K562 (cell line): ENCODE measurements around the gene SFSWAP. TPM values are rescaled to one million over a fixed set of nuclear protein-coding genes. Genes with fewer than 3 reads are reported as not detected.
A peak's percentile ranks its signal among the peaks of the same experiment; 100 is the strongest.

ENCODE experiments used
- BRCA1 ChIP-seq, 2 experiments: fragments of 450-650 bp in 1 of 2; sonication (generic) in 1 of 2; formaldehyde crosslinking in 1 of 2; IDR thresholded peaks; 2 replicates each; pipeline versions ENCODE4 v1.5.0 to v1.6.1; 2017 to 2020; ENCODE audit warnings: mild to moderate bottlenecking in 1 of 2, missing genetic modification reagents in 1 of 2
- FOXA1 ChIP-seq: fragments of 450-650 bp; IDR thresholded peaks from 2 replicates; pipeline ENCODE4 v1.6.1; 2016; ENCODE audit warnings: mild to moderate bottlenecking, borderline replicate concordance
- STAG1 ChIP-seq: sonication (generic); formaldehyde crosslinking; IDR thresholded peaks from 2 replicates; pipeline ENCODE4 v1.5.0; 2020; ENCODE audit warnings: missing genetic modification reagents, borderline replicate concordance
- UBTF ChIP-seq, 2 experiments: IDR thresholded peaks; 2 replicates each; pipeline ENCODE4 v1.6.1; 2012; ENCODE audit warnings: improper control_type of control experiment in 2 of 2, low read depth in 2 of 2, low read length in 2 of 2, borderline replicate concordance in 1 of 2
- ZNF583 ChIP-seq: fragments of 250-450 bp; sonication (Bioruptor Pico); IDR thresholded peaks from 2 replicates; pipeline ENCODE4 v1.4.0; 2020
- polyA plus RNA-seq, 8 experiments: library from polyadenylated mRNA; depleted of rRNA in 4 of 8; stranded (reverse) in 5 of 8; unstranded in 3 of 8; fragments of >200 nt; fragmentation: Nextera tagmentation in 2 of 8; fragmentation: Illumina TruSeq in 1 of 8; extraction: Ambion mirVana in 2 of 8; extraction: Trizol in 1 of 8; gene quantifications; 2 replicates each; pipeline versions ENCODE4 v1.2.1 to v1.2.3, GENCODE V29; 2011 to 2014; ENCODE audit warnings: inconsistent platforms in 1 of 8, missing spikeins in 1 of 8
- total RNA-seq, 7 experiments: library from RNA; depleted of rRNA in 6 of 7; stranded (reverse); fragments of >200 nt in 6 of 7; fragmentation: Illumina TruSeq in 2 of 7; extraction: Trizol in 2 of 7; gene quantifications; 2 replicates each; pipeline versions ENCODE4 v1.2.1 to v1.2.3, GENCODE V29; 2011 to 2021; ENCODE audit warnings: low replicate concordance in 1 of 7
- TF ChIP-seq, protein P1 (sequence below): fragments of 450-650 bp; IDR thresholded peaks from 2 replicates; pipeline ENCODE4 v1.6.1; 2016; ENCODE audit warnings: antibody characterized with exemption

SFSWAP gene
- total and polyA plus RNA-seq, 9 of the 15 experiments (the other 6 are each of a cell fraction or from before 2014, with no cell fraction given) = 2.4 to 60.4 (median 32.6) TPM

- no peak for TF ChIP-seq ZNF583 (CRISPR knock-in tag)
- TF ChIP-seq BRCA1 (IDR thresholded peaks at IDR 0.05) = no peak
- 0 out of 2 replicates have a peak, but pooled peaks have one; percentile 32 for TF ChIP-seq BRCA1 (CRISPR knock-in tag; IDR thresholded peaks at IDR 0.05)
- TF ChIP-seq, protein P1, sequence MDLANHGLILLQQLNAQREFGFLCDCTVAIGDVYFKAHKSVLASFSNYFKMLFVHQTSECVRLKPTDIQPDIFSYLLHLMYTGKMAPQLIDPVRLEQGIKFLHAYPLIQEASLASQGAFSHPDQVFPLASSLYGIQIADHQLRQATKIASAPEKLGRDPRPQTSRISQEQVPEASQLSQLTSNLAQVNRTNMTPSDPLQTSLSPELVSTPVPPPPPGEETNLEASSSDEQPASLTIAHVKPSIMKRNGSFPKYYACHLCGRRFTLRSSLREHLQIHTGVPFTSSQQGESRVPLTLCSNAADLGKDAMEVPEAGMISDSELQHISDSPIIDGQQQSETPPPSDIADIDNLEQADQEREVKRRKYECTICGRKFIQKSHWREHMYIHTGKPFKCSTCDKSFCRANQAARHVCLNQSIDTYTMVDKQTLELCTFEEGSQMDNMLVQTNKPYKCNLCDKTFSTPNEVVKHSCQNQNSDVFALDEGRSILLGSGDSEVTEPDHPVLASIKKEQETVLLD = 0 out of 2 replicates have a peak, but pooled peaks have one; percentile 4
- TF ChIP-seq UBTF (IDR thresholded peaks at IDR 0.05; ENCODE audit: borderline replicate concordance in 1 of 2, low read depth in 2 of 2, low read length in 2 of 2) = peak; percentile 30 to 47; a peak in 1 of 4 replicates
- no peak for TF ChIP-seq STAG1 (CRISPR knock-in tag)
- no peak for TF ChIP-seq FOXA1
- TF ChIP-seq, all 486 proteins: peak for 12
Observed at GRCh38 chr12:131829356-131829747, 118.5 kb downstream of the SFSWAP start (continued).
